Calu3 (cell line): ENCODE measurements around the gene EPHA8. TPM values are rescaled to one million over a fixed set of nuclear protein-coding genes. Genes with fewer than 3 reads are reported as not detected.

Experiments used
- BruUV-seq: library from RNA; stranded (reverse); fragments of 400-500 nt; replicated peaks from 2 replicates; lab custom pipeline; 2021; lab: Mats Ljungman, UMichigan
- CTCF ChIA-PET: fragments of 300-600 bp; sonication (Branson Sonifier 250); formaldehyde crosslinking; loops from one replicate; lab custom pipeline; 2022; ENCODE audit warnings: antibody characterized with exemption; lab: Charles Lee
- DNase-seq: peaks from one replicate; pipeline ENCODE4 v3.0.0; 2022
- H3K27ac Mint-ChIP-seq: one replicate; pipeline ENCODE4 v1.8.0; 2022; ENCODE audit warnings: mixed read lengths; ENCODE audit not compliant: unreplicated experiment
- H3K27me3 Mint-ChIP-seq: one replicate; pipeline ENCODE4 v1.8.0; 2022; ENCODE audit warnings: mixed read lengths; ENCODE audit not compliant: unreplicated experiment
- H3K36me3 Mint-ChIP-seq: one replicate; pipeline ENCODE4 v1.8.0; 2022; ENCODE audit warnings: mild to moderate bottlenecking, moderate library complexity, mixed read lengths; ENCODE audit not compliant: insufficient read depth, unreplicated experiment
- H3K4me1 Mint-ChIP-seq: one replicate; pipeline ENCODE4 v1.8.0; 2022; ENCODE audit warnings: mild to moderate bottlenecking, low read depth, mixed read lengths; ENCODE audit not compliant: unreplicated experiment
- H3K4me3 Mint-ChIP-seq: one replicate; pipeline ENCODE4 v1.8.0; 2022; ENCODE audit warnings: mild to moderate bottlenecking, low read depth, moderate library complexity, mixed read lengths; ENCODE audit not compliant: unreplicated experiment
- H3K9me3 Mint-ChIP-seq: one replicate; pipeline ENCODE4 v1.8.0; 2022; ENCODE audit warnings: low read depth, mixed read lengths; ENCODE audit not compliant: unreplicated experiment
- CTCF ChIP-seq: fragments of 200-600 bp; IDR thresholded peaks from one replicate; pipeline ENCODE4 v1.8.0; 2022; ENCODE audit warnings: antibody characterized with exemption; ENCODE audit not compliant: unreplicated experiment
- intact Hi-C: fragments of 100-400 bp; cut with micrococcal nuclease; formaldehyde crosslinking; loops from one replicate; pipeline ENCODE4 v1.10.0; 2022; ENCODE audit not compliant: unreplicated experiment
- total RNA-seq: library from RNA; stranded (reverse); gene quantifications from 2 replicates; pipeline ENCODE4 v1.2.3, GENCODE V29; 2022

EPHA8 gene
- total RNA-seq, 1 experiment from 2014 or later = not detected

- H3K4me3 Mint-ChIP-seq = no peak overlapping the region
- DNase-seq = no peak
- H3K4me1 Mint-ChIP-seq = peaks cover 4% of the 10 kb centered on the region
- H3K27me3 Mint-ChIP-seq = no peaks in the 10 kb centered on the region
- no peaks in the 10 kb centered on the region for H3K9me3 Mint-ChIP-seq
- intact Hi-C loops = no loop called here
- no peak for TF ChIP-seq CTCF
- no TSS peak for BruUV-seq
- no peaks in the 10 kb centered on the region for H3K36me3 Mint-ChIP-seq
- CTCF ChIA-PET = no interaction called here
- no peak overlapping the region for H3K27ac Mint-ChIP-seq
Observed at GRCh38 chr1:22535399-22535798, 27.9 kb upstream of the EPHA8 start.

GRCh38 chr1:22536506-22536905 is 26.8 kb upstream of the EPHA8 start:
- Mint-ChIP-seq H3K4me1 (peaks cover 8% of the 10 kb centered on the region), H3K36me3 (no peaks in the 10 kb centered on the region), H3K27me3 (no peaks in the 10 kb centered on the region), H3K4me3 (no peak overlapping the region), H3K9me3 (no peaks in the 10 kb centered on the region), H3K27ac (no peak overlapping the region)
- intact Hi-C loops = no loop called here
- BruUV-seq = no TSS peak
- CTCF ChIA-PET = interaction anchor here (0.6 kb wide), 1 partner anchor 483 kb away, joined by 3 read pairs; the partner anchor contains the start of gene KDM1A
- TF ChIP-seq CTCF = no peak
- DNase-seq = no peak

- DNase-seq = no peak
- H3K4me3 Mint-ChIP-seq = no peak overlapping the region
- no peaks in the 10 kb centered on the region for H3K27me3 Mint-ChIP-seq
- intact Hi-C loops = no loop called here
- no peaks in the 10 kb centered on the region for H3K9me3 Mint-ChIP-seq
- no peak for TF ChIP-seq CTCF
- H3K36me3 Mint-ChIP-seq = no peaks in the 10 kb centered on the region
- no TSS peak for BruUV-seq
- CTCF ChIA-PET = no interaction called here
- peaks cover 8% of the 10 kb centered on the region for H3K4me1 Mint-ChIP-seq
- H3K27ac Mint-ChIP-seq = no peak overlapping the region
Observed at GRCh38 chr1:22537441-22538139, 25.7 kb upstream of the EPHA8 start.

- TF ChIP-seq CTCF = no peak
- Mint-ChIP-seq H3K27ac (no peak overlapping the region), H3K4me1 (peaks cover 8% of the 10 kb centered on the region), H3K4me3 (no peak overlapping the region), H3K9me3 (no peaks in the 10 kb centered on the region), H3K27me3 (no peaks in the 10 kb centered on the region), H3K36me3 (no peaks in the 10 kb centered on the region)
- no peak for DNase-seq
- BruUV-seq = no TSS peak
- intact Hi-C loops = no loop called here
- CTCF ChIA-PET = no interaction called here
Observed at GRCh38 chr1:22539510-22540118, 23.7 kb upstream of the EPHA8 start.
